Measurements from ENCODE around the gene XRCC3.

Gene XRCC3

DNA sequence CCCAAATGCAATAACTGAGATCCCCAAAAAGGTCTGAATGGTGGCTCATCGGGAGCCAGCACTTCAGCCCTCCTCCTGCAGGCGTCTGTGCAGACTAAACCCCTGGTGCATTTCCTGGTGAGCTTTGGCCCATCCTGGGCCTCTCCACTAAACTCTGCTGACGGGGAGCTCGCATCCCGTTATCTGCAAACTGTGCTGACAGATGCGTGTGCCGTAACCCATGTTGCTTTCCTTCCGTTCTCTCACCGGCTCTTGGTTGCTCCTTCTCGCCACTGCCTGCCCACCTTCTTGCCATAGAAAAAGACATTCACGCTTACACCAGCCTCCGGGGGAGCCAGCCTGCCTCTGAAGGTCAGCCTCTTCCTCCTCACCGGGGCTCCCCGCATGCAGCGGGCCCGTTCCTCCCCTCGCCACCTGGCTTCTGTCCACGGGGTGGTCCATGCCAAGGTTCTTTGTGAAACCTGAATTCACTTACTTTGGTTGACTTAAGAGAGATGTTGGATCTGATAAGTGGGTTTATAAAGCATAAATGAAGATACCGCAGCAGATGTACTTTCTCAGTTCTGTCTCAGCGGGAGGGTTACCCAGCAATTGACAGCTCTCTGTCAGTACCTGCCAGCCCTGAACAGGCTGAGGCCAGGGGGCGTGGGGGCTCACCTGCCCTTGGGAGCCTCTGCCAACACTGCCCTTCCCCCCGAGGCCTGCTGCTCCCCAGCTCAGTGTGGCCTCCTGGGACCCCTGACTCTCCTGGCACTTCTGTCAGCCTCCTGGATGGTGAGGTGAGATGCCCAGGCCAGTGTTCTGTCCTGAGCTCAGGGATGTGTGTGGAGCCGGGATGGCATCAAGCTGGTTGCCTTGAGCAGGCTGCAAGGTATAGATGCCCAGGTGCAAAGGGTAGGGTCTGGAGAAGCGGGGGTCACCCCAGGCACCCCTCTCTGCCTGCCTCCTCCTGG lies 14.5 kb upstream of the XRCC3 start:
- Histone ChIP-seq H2BK120ac (ENCODE audit: insufficient read depth, low read length, poor library complexity) (no peak overlapping the region), H2AK5ac (ENCODE audit: low read length) (no peak overlapping the region), H2BK12ac (ENCODE audit: low read length) (no peak overlapping the region), H2AFZ (ENCODE audit: insufficient read depth, low read length, poor library complexity) (no peak overlapping the region), H3K79me1 (ENCODE audit: low read length) (peaks cover 4% of the 10 kb centered on the region), H3K9ac (ENCODE audit: low read length) (no peak overlapping the region), H3K9me3 (ENCODE audit: insufficient read depth, low read depth, low read length) (peaks cover 5% of the 10 kb centered on the region), H3K36me3 (ENCODE audit: control insufficient read depth in 1 of 2, insufficient read depth in 2 of 2, low read length in 2 of 2) (peaks cover 48 to 65% of the 10 kb centered on the region in 2 experiments), H3K18ac (ENCODE audit: low read length) (no peak overlapping the region), H3K4ac (ENCODE audit: low read depth, low read length) (no peak overlapping the region), H3K27me3 (ENCODE audit: insufficient read depth, low read length) (no peaks in the 10 kb centered on the region), H3K4me3 (ENCODE audit: low read depth, low read length) (no peak overlapping the region), H3K14ac (ENCODE audit: low read length) (no peak overlapping the region), H4K91ac (ENCODE audit: low read depth, low read length) (no peak overlapping the region), H3K27ac (ENCODE audit: low read depth, low read length) (no peak overlapping the region), H2BK5ac (ENCODE audit: low read depth, low read length, poor library complexity) (no peak overlapping the region), H4K12ac (ENCODE audit: low read depth, low read length) (no peak overlapping the region), H3K4me1 (ENCODE audit: control insufficient read depth in 1 of 2, insufficient read depth in 2 of 2, low read length in 2 of 2) (peaks cover 9 to 16% of the 10 kb centered on the region in 2 experiments), H3K4me2 (ENCODE audit: low read length) (no peak overlapping the region), H4K8ac (ENCODE audit: low read depth, low read length) (no peak overlapping the region), H3K23ac (ENCODE audit: low read length) (no peak overlapping the region), H3K79me2 (ENCODE audit: control insufficient read depth, insufficient read depth, low read length, poor library complexity) (no peaks in the 10 kb centered on the region)
- WGBS (ENCODE audit: extremely low coverage, insufficient coverage, insufficient read length): no CpG with 5 or more reads among the region's 24 CpGs
- DNase-seq: no peak

GRCh38 chr14:103728721-103729120 lies 13.5 kb upstream of the XRCC3 start:
- no peak overlapping the region for H2AFZ ChIP-seq (ENCODE audit: insufficient read depth, low read length, poor library complexity)
- no peak overlapping the region for H3K9ac ChIP-seq (ENCODE audit: low read length)
- H4K91ac ChIP-seq (ENCODE audit: low read depth, low read length): no peak overlapping the region
- no peak overlapping the region for H3K23ac ChIP-seq (ENCODE audit: low read length)
- WGBS (ENCODE audit: extremely low coverage, insufficient coverage, insufficient read length): no CpG with 5 or more reads among the region's 12 CpGs
- H2BK5ac ChIP-seq (ENCODE audit: low read depth, low read length, poor library complexity): no peak overlapping the region
- no peak overlapping the region for H4K8ac ChIP-seq (ENCODE audit: low read depth, low read length)
- H3K27me3 ChIP-seq (ENCODE audit: insufficient read depth, low read length): no peaks in the 10 kb centered on the region
- H3K9me3 ChIP-seq (ENCODE audit: insufficient read depth, low read depth, low read length): peaks cover 5% of the 10 kb centered on the region
- H3K4me3 ChIP-seq (ENCODE audit: low read depth, low read length): no peak overlapping the region
- H3K79me1 ChIP-seq (ENCODE audit: low read length): no peaks in the 10 kb centered on the region
- H3K18ac ChIP-seq (ENCODE audit: low read length): no peak overlapping the region
- no peak overlapping the region for H3K4me2 ChIP-seq (ENCODE audit: low read length)
- peaks cover 46 to 64% of the 10 kb centered on the region in 2 experiments for H3K36me3 ChIP-seq (ENCODE audit: control insufficient read depth in 1 of 2, insufficient read depth in 2 of 2, low read length in 2 of 2)
- no peak overlapping the region for H4K12ac ChIP-seq (ENCODE audit: low read depth, low read length)
- H3K27ac ChIP-seq (ENCODE audit: low read depth, low read length): no peak overlapping the region
- peaks cover 3 to 8% of the 10 kb centered on the region in 2 experiments for H3K4me1 ChIP-seq (ENCODE audit: control insufficient read depth in 1 of 2, insufficient read depth in 2 of 2, low read length in 2 of 2)
- H2BK120ac ChIP-seq (ENCODE audit: insufficient read depth, low read length, poor library complexity): no peak overlapping the region
- H3K79me2 ChIP-seq (ENCODE audit: control insufficient read depth, insufficient read depth, low read length, poor library complexity): peaks cover under 1% of the 10 kb centered on the region
- H3K4ac ChIP-seq (ENCODE audit: low read depth, low read length): no peak overlapping the region
- no peak overlapping the region for H3K14ac ChIP-seq (ENCODE audit: low read length)
- H2AK5ac ChIP-seq (ENCODE audit: low read length): no peak overlapping the region
- no peak for DNase-seq
- no peak overlapping the region for H2BK12ac ChIP-seq (ENCODE audit: low read length)

DNA sequence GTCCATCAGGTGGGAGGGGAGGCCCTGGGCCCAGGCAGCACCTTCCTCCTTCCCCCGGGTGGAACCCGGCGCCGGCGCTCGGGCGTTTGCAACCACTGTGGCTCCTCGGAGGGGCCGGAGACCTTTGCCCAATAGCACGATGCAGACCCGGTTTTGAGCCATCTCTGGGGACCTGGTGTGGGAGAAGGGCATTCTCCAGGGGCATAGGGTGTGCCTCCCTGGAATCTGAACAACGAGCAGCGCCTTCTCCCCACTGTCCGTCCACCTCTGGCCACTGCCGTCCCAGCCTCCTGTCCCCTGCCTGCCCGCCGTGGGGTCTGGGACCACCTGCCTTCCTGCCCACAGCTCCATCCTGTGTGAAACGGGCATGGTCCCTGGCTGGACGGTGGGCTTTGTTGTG lies 12.9 kb upstream of the XRCC3 start:
- DNase-seq: no peak
- H3K14ac ChIP-seq (ENCODE audit: low read length): no peak overlapping the region
- no peak overlapping the region for H4K91ac ChIP-seq (ENCODE audit: low read depth, low read length)
- H3K4me1 ChIP-seq (ENCODE audit: control insufficient read depth in 1 of 2, insufficient read depth in 2 of 2, low read length in 2 of 2): peaks cover 0 to 5% of the 10 kb centered on the region in 2 experiments
- no peak overlapping the region for H4K8ac ChIP-seq (ENCODE audit: low read depth, low read length)
- no peak overlapping the region for H3K4me2 ChIP-seq (ENCODE audit: low read length)
- H3K9ac ChIP-seq (ENCODE audit: low read length): no peak overlapping the region
- H3K9me3 ChIP-seq (ENCODE audit: insufficient read depth, low read depth, low read length): peaks cover 5% of the 10 kb centered on the region
- H3K79me2 ChIP-seq (ENCODE audit: control insufficient read depth, insufficient read depth, low read length, poor library complexity): peaks cover 1% of the 10 kb centered on the region
- H3K23ac ChIP-seq (ENCODE audit: low read length): no peak overlapping the region
- H3K4ac ChIP-seq (ENCODE audit: low read depth, low read length): no peak overlapping the region
- H2AK5ac ChIP-seq (ENCODE audit: low read length): no peak overlapping the region
- H2BK12ac ChIP-seq (ENCODE audit: low read length): no peak overlapping the region
- H4K12ac ChIP-seq (ENCODE audit: low read depth, low read length): no peak overlapping the region
- H3K18ac ChIP-seq (ENCODE audit: low read length): no peak overlapping the region
- H3K36me3 ChIP-seq (ENCODE audit: control insufficient read depth in 1 of 2, insufficient read depth in 2 of 2, low read length in 2 of 2): peaks cover 46 to 64% of the 10 kb centered on the region in 2 experiments
- no peak overlapping the region for H2BK5ac ChIP-seq (ENCODE audit: low read depth, low read length, poor library complexity)
- H3K27me3 ChIP-seq (ENCODE audit: insufficient read depth, low read length): no peaks in the 10 kb centered on the region
- H3K27ac ChIP-seq (ENCODE audit: low read depth, low read length): no peak overlapping the region
- no peaks in the 10 kb centered on the region for H3K79me1 ChIP-seq (ENCODE audit: low read length)
- H2BK120ac ChIP-seq (ENCODE audit: insufficient read depth, low read length, poor library complexity): no peak overlapping the region
- H3K4me3 ChIP-seq (ENCODE audit: low read depth, low read length): no peak overlapping the region
- WGBS (ENCODE audit: extremely low coverage, insufficient coverage, insufficient read length): no CpG with 5 or more reads among the region's 19 CpGs
- H2AFZ ChIP-seq (ENCODE audit: insufficient read depth, low read length, poor library complexity): no peak overlapping the region

DNA sequence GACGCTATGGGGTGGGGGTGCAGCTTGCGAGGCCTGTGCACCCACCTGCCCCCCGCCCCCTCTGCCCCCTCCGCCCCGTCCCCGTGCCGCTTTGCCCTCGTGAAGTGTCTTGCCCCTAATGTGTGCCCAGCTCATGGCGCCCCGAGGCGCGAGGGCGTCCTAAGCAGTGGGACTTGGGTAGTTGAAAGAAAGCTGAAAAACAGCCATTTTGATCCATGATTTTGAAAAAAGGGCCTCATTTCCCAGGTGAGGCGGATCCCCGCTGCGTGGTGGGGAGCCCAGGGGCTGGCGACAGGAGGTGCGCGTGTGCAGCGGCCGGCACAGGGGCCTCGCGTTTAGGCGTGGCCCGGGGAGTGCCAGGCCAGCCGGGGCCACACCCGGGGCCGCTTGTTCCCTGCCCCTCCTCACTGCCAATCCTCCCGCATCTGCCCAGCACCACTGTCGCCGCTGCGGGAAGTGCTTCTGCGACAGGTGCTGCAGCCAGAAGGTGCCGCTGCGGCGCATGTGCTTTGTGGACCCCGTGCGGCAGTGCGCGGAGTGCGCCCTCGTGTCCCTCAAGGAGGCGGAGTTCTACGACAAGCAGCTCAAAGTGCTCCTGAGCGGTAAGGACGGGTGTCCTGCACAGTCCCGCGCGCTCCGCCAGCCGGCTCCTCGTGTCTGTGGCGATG lies 12.2 kb upstream of the XRCC3 start:
- Histone ChIP-seq H2AK5ac (ENCODE audit: low read length) (no peak overlapping the region), H3K4me3 (ENCODE audit: low read depth, low read length) (no peak overlapping the region), H3K4me1 (ENCODE audit: control insufficient read depth in 1 of 2, insufficient read depth in 2 of 2, low read length in 2 of 2) (peaks cover 0 to under 1% of the 10 kb centered on the region in 2 experiments), H3K4me2 (ENCODE audit: low read length) (no peak overlapping the region), H4K12ac (ENCODE audit: low read depth, low read length) (no peak overlapping the region), H3K4ac (ENCODE audit: low read depth, low read length) (no peak overlapping the region), H4K8ac (ENCODE audit: low read depth, low read length) (no peak overlapping the region), H3K9ac (ENCODE audit: low read length) (no peak overlapping the region), H2AFZ (ENCODE audit: insufficient read depth, low read length, poor library complexity) (no peak overlapping the region), H3K23ac (ENCODE audit: low read length) (no peak overlapping the region), H2BK120ac (ENCODE audit: insufficient read depth, low read length, poor library complexity) (no peak overlapping the region), H3K27me3 (ENCODE audit: insufficient read depth, low read length) (no peaks in the 10 kb centered on the region), H3K36me3 (ENCODE audit: control insufficient read depth in 1 of 2, insufficient read depth in 2 of 2, low read length in 2 of 2) (peaks cover 46 to 59% of the 10 kb centered on the region in 2 experiments), H3K27ac (ENCODE audit: low read depth, low read length) (no peak overlapping the region), H3K14ac (ENCODE audit: low read length) (no peak overlapping the region), H3K18ac (ENCODE audit: low read length) (no peak overlapping the region), H3K79me1 (ENCODE audit: low read length) (no peaks in the 10 kb centered on the region), H4K91ac (ENCODE audit: low read depth, low read length) (no peak overlapping the region), H2BK5ac (ENCODE audit: low read depth, low read length, poor library complexity) (no peak overlapping the region), H3K9me3 (ENCODE audit: insufficient read depth, low read depth, low read length) (peaks cover 2% of the 10 kb centered on the region), H2BK12ac (ENCODE audit: low read length) (no peak overlapping the region), H3K79me2 (ENCODE audit: control insufficient read depth, insufficient read depth, low read length, poor library complexity) (peaks cover 1% of the 10 kb centered on the region)
- WGBS (ENCODE audit: extremely low coverage, insufficient coverage, insufficient read length): no CpG with 5 or more reads among the region's 53 CpGs
- DNase-seq: no peak
